Esophagus muscularis mucosa (tissue), 4 donors: Measurements from ENCODE around the gene FAM78B. TPM values are rescaled to one million over a fixed set of nuclear protein-coding genes. Genes with fewer than 3 reads are reported as not detected.
A peak's percentile ranks its signal among the peaks of the same experiment; 100 is the strongest.

Experiments used
- DNase-seq: peaks from one replicate; pipeline ENCODE4 v3.0.0-alpha.2; 2017; ENCODE audit errors: extremely low spot score
- H3K27ac ChIP-seq, 4 donors: fragments of 200-600 bp; sonication (generic); replicated peaks in 1 of 4; 1 replicate in 3 of 4; 2 replicates in 1 of 4; pipeline ENCODE4 v1.5.1; 2016 to 2019; ENCODE audit warnings: mild to moderate bottlenecking in 1 of 4
- H3K27me3 ChIP-seq, 4 donors: fragments of 200-600 bp; sonication (generic); one replicate each; pipeline versions ENCODE4 v1.5.1 to v1.6.0; 2016 to 2019
- H3K36me3 ChIP-seq, 4 donors: fragments of 200-600 bp; sonication (generic); one replicate each; pipeline ENCODE4 v1.5.1; 2016 to 2019
- H3K4me1 ChIP-seq, 4 donors: fragments of 200-600 bp; sonication (generic); one replicate each; pipeline ENCODE4 v1.5.1; 2016 to 2019
- H3K4me3 ChIP-seq, 4 donors: fragments of 200-600 bp; sonication (generic); 1 replicate in 2 of 4; 2 replicates in 2 of 4; pipeline ENCODE4 v1.5.1; 2016 to 2019; ENCODE audit warnings: mild to moderate bottlenecking in 4 of 4, moderate library complexity in 1 of 4
- H3K9me3 ChIP-seq, 4 donors: fragments of 200-600 bp; sonication (generic); 1 replicate in 3 of 4; 2 replicates in 1 of 4; pipeline ENCODE4 v1.5.1; 2016 to 2019
- EP300 ChIP-seq: sonication (generic); formaldehyde crosslinking; IDR thresholded peaks from one replicate; pipeline ENCODE4 v1.6.1; 2017; ENCODE audit warnings: antibody characterized with exemption
- POLR2A ChIP-seq: fragments of 450-650 bp; IDR thresholded peaks from one replicate; pipeline ENCODE4 v1.6.1; 2017; ENCODE audit warnings: antibody characterized with exemption, moderate library complexity, mild to moderate bottlenecking, low read depth
- POLR2AphosphoS5 ChIP-seq, 2 donors: sonication (generic); formaldehyde crosslinking; IDR thresholded peaks; one replicate each; pipeline ENCODE4 v1.6.1; 2017; ENCODE audit warnings: antibody characterized with exemption in 2 of 2
- WGBS: methylation state at CpG from one replicate; pipeline ENCODE4 v1.1.5; 2018; 5-methylcytosine and 5-hydroxymethylcytosine counted together
- intact Hi-C: fragments of 100-400 bp; cut with DNase I; formaldehyde crosslinking; loops from one replicate; pipeline ENCODE4 v1.15.1; 2023
- total RNA-seq, 4 donors: library from RNA; depleted of rRNA; stranded (reverse); fragments of >200 nt; gene quantifications; one replicate each; pipeline versions ENCODE4 v1.1.0 to v1.2.1, GENCODE V29; 2016
- TF ChIP-seq, protein P1 (sequence below), 3 experiments: fragments of 200-600 bp in 2 of 3; fragments of 450-650 bp in 1 of 3; sonication (generic) in 2 of 3; IDR thresholded peaks; one replicate each; pipeline ENCODE4 v1.5.1; 2017 to 2019; ENCODE audit warnings: antibody characterized with exemption in 3 of 3, mild to moderate bottlenecking in 2 of 3, moderate library complexity in 1 of 3

The FAM78B gene
- total RNA-seq, 4 donors from 2014 or later: 0.50 to 2.0 (median 1.3) TPM

DNA sequence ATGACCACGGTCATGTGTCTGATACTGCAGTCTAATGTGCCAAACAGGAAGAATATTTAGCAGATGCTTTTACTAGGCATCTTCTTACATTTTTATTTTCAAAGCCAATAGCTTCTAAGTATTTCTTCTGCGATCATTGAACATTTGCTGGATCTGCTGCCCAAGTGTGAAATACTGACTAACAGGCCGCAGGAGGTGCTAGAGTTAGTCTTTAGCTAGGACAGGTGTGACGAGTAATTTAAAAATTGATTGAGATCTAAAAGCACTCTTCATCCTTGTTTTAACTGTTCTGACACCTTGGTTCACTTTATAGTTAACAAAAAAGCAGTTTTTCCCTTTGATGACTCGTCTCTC lies 748 bp upstream of the FAM78B start:
- intact Hi-C loops: loop anchor here (10.0 kb wide), 1 partner anchor 243 kb away; no protein-coding TSS in a partner anchor
- no peak for TF ChIP-seq POLR2AphosphoS5 (IDR thresholded peaks at IDR 0.05)
- TF ChIP-seq, protein P1, sequence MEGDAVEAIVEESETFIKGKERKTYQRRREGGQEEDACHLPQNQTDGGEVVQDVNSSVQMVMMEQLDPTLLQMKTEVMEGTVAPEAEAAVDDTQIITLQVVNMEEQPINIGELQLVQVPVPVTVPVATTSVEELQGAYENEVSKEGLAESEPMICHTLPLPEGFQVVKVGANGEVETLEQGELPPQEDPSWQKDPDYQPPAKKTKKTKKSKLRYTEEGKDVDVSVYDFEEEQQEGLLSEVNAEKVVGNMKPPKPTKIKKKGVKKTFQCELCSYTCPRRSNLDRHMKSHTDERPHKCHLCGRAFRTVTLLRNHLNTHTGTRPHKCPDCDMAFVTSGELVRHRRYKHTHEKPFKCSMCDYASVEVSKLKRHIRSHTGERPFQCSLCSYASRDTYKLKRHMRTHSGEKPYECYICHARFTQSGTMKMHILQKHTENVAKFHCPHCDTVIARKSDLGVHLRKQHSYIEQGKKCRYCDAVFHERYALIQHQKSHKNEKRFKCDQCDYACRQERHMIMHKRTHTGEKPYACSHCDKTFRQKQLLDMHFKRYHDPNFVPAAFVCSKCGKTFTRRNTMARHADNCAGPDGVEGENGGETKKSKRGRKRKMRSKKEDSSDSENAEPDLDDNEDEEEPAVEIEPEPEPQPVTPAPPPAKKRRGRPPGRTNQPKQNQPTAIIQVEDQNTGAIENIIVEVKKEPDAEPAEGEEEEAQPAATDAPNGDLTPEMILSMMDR (IDR thresholded peaks at IDR 0.05): no peak
- no peak for TF ChIP-seq EP300
- no peak for TF ChIP-seq POLR2A
- Histone ChIP-seq H3K4me1 (peaks cover 15 to 34% (median 27%) of the 10 kb centered on the region in 4 donors), H3K27ac (peak overlapping the region; percentile 62 to 81 (median 69)), H3K4me3 (peak overlapping the region; percentile 73 to 88 (median 82)), H3K27me3 (no peaks in the 10 kb centered on the region), H3K36me3 (no peaks in the 10 kb centered on the region), H3K9me3 (no peaks in the 10 kb centered on the region)
- DNase-seq: no peak
- WGBS: 61% methylated on average over 5 of the region's 5 CpGs

- Histone ChIP-seq H3K36me3 (no peaks in the 10 kb centered on the region), H3K27me3 (no peaks in the 10 kb centered on the region), H3K4me1 (peaks cover 15 to 34% (median 27%) of the 10 kb centered on the region in 4 donors), H3K9me3 (no peaks in the 10 kb centered on the region), H3K4me3 (peak overlapping the region; percentile 73 to 88 (median 82)), H3K27ac (peak overlapping the region; percentile 62 to 81 (median 69))
- 0% methylated on average over 4 of the region's 50 CpGs for WGBS
- no peak for TF ChIP-seq EP300
- TF ChIP-seq POLR2AphosphoS5 (IDR thresholded peaks at IDR 0.05): no peak
- TF ChIP-seq, protein P1 (IDR thresholded peaks at IDR 0.05): no peak
- no peak for TF ChIP-seq POLR2A
- no peak for DNase-seq
- intact Hi-C loops: loop anchor here (10.0 kb wide), 1 partner anchor 242 kb away; no protein-coding TSS in a partner anchor
Observed at GRCh38 chr1:166166329-166166697, 488 bp downstream of the FAM78B start.

- TF ChIP-seq EP300 (no peak), POLR2A (no peak), POLR2AphosphoS5 (IDR thresholded peaks at IDR 0.05) (no peak)
- TF ChIP-seq, protein P1 (IDR thresholded peaks at IDR 0.05): no peak
Observed at GRCh38 chr1:166165661-166166328, 1.0 kb downstream of the FAM78B start.

DNA sequence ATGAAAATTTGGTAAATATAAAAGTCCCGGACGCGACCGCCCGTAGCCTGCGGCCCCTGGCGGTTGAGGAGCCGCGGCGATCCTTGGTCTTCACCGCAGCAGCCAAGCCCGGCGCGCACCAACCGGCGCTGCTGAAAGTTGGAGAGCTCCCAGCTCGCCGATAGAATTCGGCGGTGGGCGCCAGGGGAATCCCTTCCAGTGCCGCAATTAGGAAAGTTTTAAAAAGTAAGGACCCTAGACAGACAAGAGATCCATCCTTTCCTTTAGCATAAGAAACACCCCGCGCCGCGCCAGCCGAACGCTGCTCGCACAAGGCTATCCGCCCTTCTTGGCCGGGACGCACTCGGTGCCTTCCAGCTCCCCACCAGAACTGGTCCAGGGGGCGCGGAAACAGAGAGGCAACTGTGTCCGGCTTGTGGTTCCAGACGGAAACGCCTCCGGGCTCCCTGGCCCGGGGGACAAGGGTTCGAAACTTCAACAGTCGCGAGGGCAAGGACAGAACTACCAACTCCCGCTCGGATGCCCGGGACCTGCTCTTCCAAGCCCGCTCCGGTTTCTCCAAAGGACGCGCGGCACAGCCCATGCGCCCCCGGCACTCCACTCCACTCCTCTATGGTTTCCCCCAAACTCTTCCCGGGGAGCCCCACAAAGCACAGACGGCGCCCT lies 1.7 kb downstream of the FAM78B start:
- intact Hi-C loops: loop anchor here (10.0 kb wide), 1 partner anchor 240 kb away; no protein-coding TSS in a partner anchor
- TF ChIP-seq, protein P1 (IDR thresholded peaks at IDR 0.05): peak; percentile 25 to 63 (median 54)
- TF ChIP-seq POLR2AphosphoS5 (IDR thresholded peaks at IDR 0.05): no peak
- H3K27me3 ChIP-seq: no peaks in the 10 kb centered on the region
- peak overlapping the region; percentile 73 to 88 (median 82) for H3K4me3 ChIP-seq
- peak overlapping the region in 1 of 4 donors; percentile 30 for H3K27ac ChIP-seq
- peak; percentile 93 for DNase-seq
- H3K9me3 ChIP-seq: no peaks in the 10 kb centered on the region
- H3K36me3 ChIP-seq: no peaks in the 10 kb centered on the region
- WGBS: under 1% methylated on average over 24 of the region's 56 CpGs
- peaks cover 15 to 34% (median 27%) of the 10 kb centered on the region in 4 donors for H3K4me1 ChIP-seq

More at GRCh38 chr1:166165661-166166328, 1.0 kb downstream of the FAM78B start:
- H3K36me3 ChIP-seq: no peaks in the 10 kb centered on the region
- no peaks in the 10 kb centered on the region for H3K9me3 ChIP-seq
- intact Hi-C loops: loop anchor here (10.0 kb wide), 1 partner anchor 241 kb away; no protein-coding TSS in a partner anchor
- H3K4me3 ChIP-seq: peak overlapping the region; percentile 73 to 88 (median 82)
- under 1% methylated on average over 38 of the region's 61 CpGs for WGBS
- no peak for DNase-seq
- peak overlapping the region in 1 of 4 donors; percentile 30 for H3K27ac ChIP-seq
- H3K4me1 ChIP-seq: peaks cover 15 to 34% (median 27%) of the 10 kb centered on the region in 4 donors
- H3K27me3 ChIP-seq: no peaks in the 10 kb centered on the region
